ENCODE measurements around the gene HOXA9.

DNA sequence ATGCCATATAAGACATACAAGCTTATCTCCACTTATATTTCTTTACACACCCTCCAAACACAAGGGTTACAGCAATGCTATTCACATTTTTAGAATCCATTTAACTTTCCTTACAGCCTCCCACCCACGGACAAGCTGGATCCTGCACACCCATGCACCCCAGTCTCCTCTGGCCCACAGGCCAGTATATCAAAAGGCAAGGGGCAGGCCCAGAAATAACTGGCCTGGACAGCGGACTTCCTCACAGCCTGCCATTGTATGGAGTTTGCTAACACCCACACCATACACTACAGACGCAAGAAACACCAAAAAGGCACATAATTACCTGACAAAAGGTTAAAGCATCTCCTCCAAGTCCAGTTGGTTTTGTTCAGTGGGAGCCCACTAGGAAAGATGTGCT, 46.8 kb downstream of the HOXA9 start:
- TF ChIP-seq, protein P1, sequence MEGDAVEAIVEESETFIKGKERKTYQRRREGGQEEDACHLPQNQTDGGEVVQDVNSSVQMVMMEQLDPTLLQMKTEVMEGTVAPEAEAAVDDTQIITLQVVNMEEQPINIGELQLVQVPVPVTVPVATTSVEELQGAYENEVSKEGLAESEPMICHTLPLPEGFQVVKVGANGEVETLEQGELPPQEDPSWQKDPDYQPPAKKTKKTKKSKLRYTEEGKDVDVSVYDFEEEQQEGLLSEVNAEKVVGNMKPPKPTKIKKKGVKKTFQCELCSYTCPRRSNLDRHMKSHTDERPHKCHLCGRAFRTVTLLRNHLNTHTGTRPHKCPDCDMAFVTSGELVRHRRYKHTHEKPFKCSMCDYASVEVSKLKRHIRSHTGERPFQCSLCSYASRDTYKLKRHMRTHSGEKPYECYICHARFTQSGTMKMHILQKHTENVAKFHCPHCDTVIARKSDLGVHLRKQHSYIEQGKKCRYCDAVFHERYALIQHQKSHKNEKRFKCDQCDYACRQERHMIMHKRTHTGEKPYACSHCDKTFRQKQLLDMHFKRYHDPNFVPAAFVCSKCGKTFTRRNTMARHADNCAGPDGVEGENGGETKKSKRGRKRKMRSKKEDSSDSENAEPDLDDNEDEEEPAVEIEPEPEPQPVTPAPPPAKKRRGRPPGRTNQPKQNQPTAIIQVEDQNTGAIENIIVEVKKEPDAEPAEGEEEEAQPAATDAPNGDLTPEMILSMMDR (IDR thresholded peaks at IDR 0.05), result no peak
- TF ChIP-seq, protein P2, sequence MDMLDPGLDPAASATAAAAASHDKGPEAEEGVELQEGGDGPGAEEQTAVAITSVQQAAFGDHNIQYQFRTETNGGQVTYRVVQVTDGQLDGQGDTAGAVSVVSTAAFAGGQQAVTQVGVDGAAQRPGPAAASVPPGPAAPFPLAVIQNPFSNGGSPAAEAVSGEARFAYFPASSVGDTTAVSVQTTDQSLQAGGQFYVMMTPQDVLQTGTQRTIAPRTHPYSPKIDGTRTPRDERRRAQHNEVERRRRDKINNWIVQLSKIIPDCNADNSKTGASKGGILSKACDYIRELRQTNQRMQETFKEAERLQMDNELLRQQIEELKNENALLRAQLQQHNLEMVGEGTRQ (IDR thresholded peaks at IDR 0.05), result no peak
- TF ChIP-seq EHMT2 (IDR thresholded peaks at IDR 0.05; ENCODE audit: low read depth) (no peak), CHD2 (IDR thresholded peaks at IDR 0.05; ENCODE audit: low read length, partially characterized antibody) (no peak), CHD4 (IDR thresholded peaks at IDR 0.05; ENCODE audit: borderline replicate concordance) (no peak), POLR2A (IDR thresholded peaks at IDR 0.05; ENCODE audit: low read length) (no peak), ZNF302 (CRISPR knock-in tag; IDR thresholded peaks at IDR 0.05) (no peak), EP300 (IDR thresholded peaks at IDR 0.05) (no peak), RAD21 (conservative IDR thresholded peaks at IDR 0.05 in 1 of 2, IDR thresholded peaks at IDR 0.05 in 1 of 2) (no peak), NPAS2 (CRISPR knock-in tag; IDR thresholded peaks at IDR 0.05; ENCODE audit: borderline replicate concordance) (no peak)

Measured in A549 (cell line).